ENCODE results near the gene KRT12.

- TF ChIP-seq CTCF (IDR thresholded peaks at IDR 0.05) = no peak
- TF ChIP-seq POLR2A (IDR thresholded peaks at IDR 0.05) = no peak
Observed at GRCh38 chr17:40848583-40849235, 18.3 kb downstream of the KRT12 start.

Measured in lower leg skin (tissue), 3 donors.